Measurements from ENCODE around the gene SNX30. TPM values are rescaled to one million over a fixed set of nuclear protein-coding genes. Genes with fewer than 3 reads are reported as not detected.

SNX30 gene
- total RNA-seq, 1 experiment from 2014 or later, result 9.7 TPM

- DNase-seq, result no peak
- no peak overlapping the region for H3K4me3 ChIP-seq (ENCODE audit: insufficient read depth, low read depth, low read length)
- H3K27me3 ChIP-seq (ENCODE audit: control insufficient read depth, insufficient read depth, low read length), result no peaks in the 10 kb centered on the region
- H3K36me3 ChIP-seq (replicated peaks; ENCODE audit: control insufficient read depth, insufficient read depth, low read length), result peaks cover 1% of the 10 kb centered on the region; the same call in 1 of the 2 replicates
These were observed 60.3 kb downstream of the SNX30 start for GRCh38 chr9:112810696-112811490.

GRCh38 chr9:112811518-112811917, 61.0 kb downstream of the SNX30 start:
- DNase-seq, result no peak
- no peaks in the 10 kb centered on the region for H3K27me3 ChIP-seq (ENCODE audit: control insufficient read depth, insufficient read depth, low read length)

GRCh38 chr9:112815868-112816267, 65.3 kb downstream of the SNX30 start:
- peaks cover 1% of the 10 kb centered on the region; the same call in 1 of the 2 replicates for H3K36me3 ChIP-seq (replicated peaks; ENCODE audit: control insufficient read depth, insufficient read depth, low read length)
- no peak for DNase-seq
- no peak overlapping the region for H3K4me3 ChIP-seq (ENCODE audit: insufficient read depth, low read depth, low read length)

More at GRCh38 chr9:112811518-112811917, 61.0 kb downstream of the SNX30 start:
- H3K4me3 ChIP-seq (ENCODE audit: insufficient read depth, low read depth, low read length), result no peak overlapping the region
- H3K36me3 ChIP-seq (replicated peaks; ENCODE audit: control insufficient read depth, insufficient read depth, low read length), result peaks cover 1% of the 10 kb centered on the region; the same call in 1 of the 2 replicates

GRCh38 chr9:112817860-112818203, 67.3 kb downstream of the SNX30 start:
- H3K4me3 ChIP-seq (ENCODE audit: insufficient read depth, low read depth, low read length), result no peak overlapping the region
- no peak for DNase-seq
- H3K27me3 ChIP-seq (ENCODE audit: control insufficient read depth, insufficient read depth, low read length), result no peaks in the 10 kb centered on the region
- peaks cover 1% of the 10 kb centered on the region; the same call in 1 of the 2 replicates for H3K36me3 ChIP-seq (replicated peaks; ENCODE audit: control insufficient read depth, insufficient read depth, low read length)

More at GRCh38 chr9:112815868-112816267, 65.3 kb downstream of the SNX30 start:
- H3K27me3 ChIP-seq (ENCODE audit: control insufficient read depth, insufficient read depth, low read length), result no peaks in the 10 kb centered on the region

GRCh38 chr9:112819635-112820496, 69.3 kb downstream of the SNX30 start:
- no peak overlapping the region for H3K4me3 ChIP-seq (ENCODE audit: insufficient read depth, low read depth, low read length)
- peaks cover 1% of the 10 kb centered on the region; the same call in 1 of the 2 replicates for H3K36me3 ChIP-seq (replicated peaks; ENCODE audit: control insufficient read depth, insufficient read depth, low read length)
- DNase-seq, result peak; percentile 56
- no peaks in the 10 kb centered on the region for H3K27me3 ChIP-seq (ENCODE audit: control insufficient read depth, insufficient read depth, low read length)

GRCh38 chr9:112820881-112821280, 70.3 kb downstream of the SNX30 start:
- DNase-seq, result no peak
- Histone ChIP-seq H3K36me3 (replicated peaks; ENCODE audit: control insufficient read depth, insufficient read depth, low read length) (peaks cover 1% of the 10 kb centered on the region; the same call in 1 of the 2 replicates), H3K4me3 (ENCODE audit: insufficient read depth, low read depth, low read length) (no peak overlapping the region), H3K27me3 (ENCODE audit: control insufficient read depth, insufficient read depth, low read length) (no peaks in the 10 kb centered on the region)

- no peak for DNase-seq
- Histone ChIP-seq H3K4me3 (ENCODE audit: insufficient read depth, low read depth, low read length) (no peak overlapping the region), H3K27me3 (ENCODE audit: control insufficient read depth, insufficient read depth, low read length) (no peaks in the 10 kb centered on the region), H3K36me3 (replicated peaks; ENCODE audit: control insufficient read depth, insufficient read depth, low read length) (peaks cover 1% of the 10 kb centered on the region; the same call in 1 of the 2 replicates)
These were observed 72.1 kb downstream of the SNX30 start for GRCh38 chr9:112822618-112823017.

GRCh38 chr9:112823257-112823656, 72.7 kb downstream of the SNX30 start:
- H3K4me3 ChIP-seq (ENCODE audit: insufficient read depth, low read depth, low read length), result no peak overlapping the region
- no peak for DNase-seq
- peaks cover 1% of the 10 kb centered on the region; the same call in 1 of the 2 replicates for H3K36me3 ChIP-seq (replicated peaks; ENCODE audit: control insufficient read depth, insufficient read depth, low read length)
- H3K27me3 ChIP-seq (ENCODE audit: control insufficient read depth, insufficient read depth, low read length), result no peaks in the 10 kb centered on the region

GRCh38 chr9:112831281-112831851, 80.8 kb downstream of the SNX30 start:
- no peaks in the 10 kb centered on the region; the same call in 1 of the 2 replicates for H3K36me3 ChIP-seq (replicated peaks; ENCODE audit: control insufficient read depth, insufficient read depth, low read length)
- no peak for DNase-seq

GRCh38 chr9:112831969-112832368, 81.4 kb downstream of the SNX30 start:
- no peak overlapping the region for H3K4me3 ChIP-seq (ENCODE audit: insufficient read depth, low read depth, low read length)
- no peaks in the 10 kb centered on the region; the same call in 1 of the 2 replicates for H3K36me3 ChIP-seq (replicated peaks; ENCODE audit: control insufficient read depth, insufficient read depth, low read length)
- no peak for DNase-seq
- no peaks in the 10 kb centered on the region for H3K27me3 ChIP-seq (ENCODE audit: control insufficient read depth, insufficient read depth, low read length)

More at GRCh38 chr9:112831281-112831851, 80.8 kb downstream of the SNX30 start:
- Histone ChIP-seq H3K4me3 (ENCODE audit: insufficient read depth, low read depth, low read length) (no peak overlapping the region), H3K27me3 (ENCODE audit: control insufficient read depth, insufficient read depth, low read length) (no peaks in the 10 kb centered on the region)

GRCh38 chr9:112833081-112833480, 82.5 kb downstream of the SNX30 start:
- H3K27me3 ChIP-seq (ENCODE audit: control insufficient read depth, insufficient read depth, low read length), result no peaks in the 10 kb centered on the region
- DNase-seq, result no peak
- H3K36me3 ChIP-seq (replicated peaks; ENCODE audit: control insufficient read depth, insufficient read depth, low read length), result no peaks in the 10 kb centered on the region; the same call in 1 of the 2 replicates
- H3K4me3 ChIP-seq (ENCODE audit: insufficient read depth, low read depth, low read length), result no peak overlapping the region

- no peak for DNase-seq
- Histone ChIP-seq H3K36me3 (replicated peaks; ENCODE audit: control insufficient read depth, insufficient read depth, low read length) (no peaks in the 10 kb centered on the region; the same call in none of the 2 replicates), H3K27me3 (ENCODE audit: control insufficient read depth, insufficient read depth, low read length) (no peaks in the 10 kb centered on the region), H3K4me3 (ENCODE audit: insufficient read depth, low read depth, low read length) (no peak overlapping the region)
These were observed 85.8 kb downstream of the SNX30 start for GRCh38 chr9:112836394-112836793.

GRCh38 chr9:112838342-112838741, 87.8 kb downstream of the SNX30 start:
- Histone ChIP-seq H3K4me3 (ENCODE audit: insufficient read depth, low read depth, low read length) (no peak overlapping the region), H3K27me3 (ENCODE audit: control insufficient read depth, insufficient read depth, low read length) (no peaks in the 10 kb centered on the region), H3K36me3 (replicated peaks; ENCODE audit: control insufficient read depth, insufficient read depth, low read length) (no peaks in the 10 kb centered on the region; the same call in none of the 2 replicates)
- DNase-seq, result no peak

GRCh38 chr9:112839331-112839730, 88.8 kb downstream of the SNX30 start:
- H3K4me3 ChIP-seq (ENCODE audit: insufficient read depth, low read depth, low read length), result no peak overlapping the region
- no peak for DNase-seq
- no peaks in the 10 kb centered on the region for H3K27me3 ChIP-seq (ENCODE audit: control insufficient read depth, insufficient read depth, low read length)
- no peaks in the 10 kb centered on the region; the same call in none of the 2 replicates for H3K36me3 ChIP-seq (replicated peaks; ENCODE audit: control insufficient read depth, insufficient read depth, low read length)

Data from H7 (cell line).